Aorta (tissue), 5 donors: Measurements from ENCODE around the gene HIVEP3. TPM values are rescaled to one million over a fixed set of nuclear protein-coding genes. Genes with fewer than 3 reads are reported as not detected.
A peak's percentile ranks its signal among the peaks of the same experiment; 100 is the strongest.

Experiments
- ATAC-seq: fragments of 200-7000 bp; cut with Tn5 transposase; one replicate; pipeline ENCODE4 v1.9.1; 2022; ENCODE audit warnings: moderate library complexity; ENCODE audit not compliant: low FRiP score
- DNase-seq, 2 donors: peaks; one replicate each; pipeline ENCODE4 v3.0.0-alpha.2; 2020
- H3K27ac ChIP-seq, 2 donors: one replicate each; pipeline ENCODE4 v1.5.1; 2013; ENCODE audit warnings: low read length in 2 of 2, mild to moderate bottlenecking in 2 of 2, moderate library complexity in 2 of 2, control low read depth in 1 of 2, inconsistent platforms in 1 of 2, low read depth in 1 of 2
- H3K27me3 ChIP-seq, 2 donors: one replicate each; pipeline ENCODE4 v1.6.1; 2013; ENCODE audit warnings: control low read depth in 1 of 2, low read length in 1 of 2, mild to moderate bottlenecking in 1 of 2, moderate library complexity in 1 of 2; ENCODE audit not compliant: insufficient read depth in 2 of 2, control insufficient read depth in 1 of 2
- H3K36me3 ChIP-seq, 2 donors: one replicate each; pipeline ENCODE4 v1.6.1; 2013; ENCODE audit warnings: control low read depth in 1 of 2, low read length in 1 of 2, mild to moderate bottlenecking in 1 of 2; ENCODE audit not compliant: insufficient read depth in 2 of 2, control insufficient read depth in 1 of 2
- H3K4me1 ChIP-seq, 2 donors: one replicate each; pipeline ENCODE4 v1.6.1; 2013; ENCODE audit warnings: low read length in 2 of 2, control low read depth in 1 of 2, mild to moderate bottlenecking in 1 of 2, moderate library complexity in 1 of 2; ENCODE audit not compliant: insufficient read depth in 2 of 2, control insufficient read depth in 1 of 2
- H3K4me3 ChIP-seq, 2 donors: one replicate each; pipeline ENCODE4 v1.5.1; 2013; ENCODE audit warnings: low read length in 2 of 2, control low read depth in 1 of 2, mild to moderate bottlenecking in 1 of 2
- H3K9me3 ChIP-seq: one replicate; pipeline ENCODE4 v1.6.1; 2013; ENCODE audit warnings: mild to moderate bottlenecking, low read length; ENCODE audit not compliant: control insufficient read depth
- WGBS, 2 donors: extraction: QIAGEN DNeasy Blood & Tissue Kit; methylation state at CpG; one replicate each; pipeline ENCODE4 v1.1.7; 2013; 5-methylcytosine and 5-hydroxymethylcytosine counted together
- intact Hi-C, 2 donors: fragments of 100-400 bp; cut with DNase I; formaldehyde crosslinking; loops; one replicate each; pipeline versions ENCODE4 v1.14.2 to v1.15.0; 2022
- polyA plus RNA-seq, 2 donors: library from polyadenylated mRNA; stranded (reverse); fragments of 200-250 nt; gene quantifications; one replicate each; pipeline ENCODE4 v1.2.3, GENCODE V29; 2013
- total RNA-seq, 2 donors: library from RNA; stranded (reverse); fragmentation: NEBNext Ultra II Directional; extraction: Animal tissue kit (Norgen Biotek cat#: 25700); gene quantifications; one replicate each; pipeline ENCODE4 v1.2.1, GENCODE V29; 2021
- donor health status: healthy with polysubstance abuse.
- donor health status: Bipolar disorder and iron deficiency.
- donor health status: DM: no; HTN: no; CAD: no.
- donor health status: DM: no; HTN: no; CAD: no.
- donor health status: DM: yes; HTN: yes; CAD: no.

The HIVEP3 gene
- total and polyA plus RNA-seq, 4 donors, result 1.6 to 6.3 (median 4.0) TPM

DNA sequence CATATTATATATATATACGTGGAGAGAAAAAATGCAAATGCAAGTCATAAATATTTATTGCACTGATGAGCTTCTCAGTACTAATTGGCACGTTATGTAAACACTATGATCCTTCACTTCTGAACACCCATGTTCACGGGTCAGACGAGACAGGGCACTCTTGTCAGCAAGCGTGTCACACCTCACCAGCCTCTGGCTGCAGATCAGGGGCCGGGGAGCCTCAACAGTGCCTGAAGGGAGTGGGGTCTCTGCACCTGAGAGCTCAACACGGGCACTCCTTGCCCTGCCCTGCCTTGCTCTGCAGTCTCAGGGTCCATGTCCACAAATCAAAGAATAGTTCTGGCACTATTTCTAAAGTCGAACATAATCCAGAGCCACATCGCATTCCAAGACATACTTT lies 409 bp upstream of the HIVEP3 start:
- 53 to 54% methylated on average over 9 of the region's 9 CpGs for WGBS, 2 donors
- ATAC-seq (no peak), DNase-seq (no peak)
- Histone ChIP-seq H3K27me3 (no peaks in the 10 kb centered on the region), H3K36me3 (no peaks in the 10 kb centered on the region), H3K4me1 (no peaks in the 10 kb centered on the region), H3K9me3 (peaks cover 1% of the 10 kb centered on the region), H3K4me3 (no peak overlapping the region), H3K27ac (no peak overlapping the region)
- intact Hi-C loops, result no loop called here

DNA sequence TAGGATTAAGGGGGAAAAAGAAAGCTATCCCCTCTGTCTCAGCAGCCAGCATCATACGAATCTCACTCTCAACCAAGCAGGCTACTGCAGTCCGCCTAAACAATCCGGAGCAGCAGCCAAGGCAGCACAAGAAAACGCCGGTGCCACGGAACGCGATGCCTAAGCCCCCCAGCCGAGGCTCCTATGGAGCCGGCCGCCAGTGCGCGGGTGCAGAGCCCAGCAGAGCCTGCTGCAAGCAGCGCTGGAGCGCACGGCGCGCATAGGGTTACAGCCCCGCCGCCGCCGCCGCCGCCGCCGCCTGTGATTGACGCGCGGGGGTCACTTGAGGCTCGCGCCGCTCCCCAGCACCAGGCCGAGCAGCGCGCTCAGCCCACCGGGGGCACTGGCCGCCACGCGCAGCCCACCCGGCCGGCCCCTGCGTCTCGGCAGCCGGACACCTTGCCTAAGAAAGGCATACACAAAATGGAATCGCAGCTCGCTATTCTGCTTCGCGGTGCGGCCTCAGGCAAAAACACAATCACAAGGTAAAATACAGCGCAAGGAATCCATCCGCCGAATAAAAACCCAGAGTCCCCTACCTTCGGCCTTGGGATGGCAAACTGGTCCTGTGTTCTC lies 780 bp downstream of the HIVEP3 start:
- no peaks in the 10 kb centered on the region for H3K4me1 ChIP-seq
- intact Hi-C loops, result no loop called here
- WGBS, 2 donors, result 2 to 5% methylated on average over 45 to 53 of the region's 53 CpGs
- peak overlapping the region; percentile 49 to 61 for H3K4me3 ChIP-seq
- H3K27me3 ChIP-seq, result no peaks in the 10 kb centered on the region
- H3K27ac ChIP-seq, result no peak overlapping the region
- no peak for DNase-seq
- ATAC-seq, result peak; percentile 67
- no peaks in the 10 kb centered on the region for H3K36me3 ChIP-seq
- no peaks in the 10 kb centered on the region for H3K9me3 ChIP-seq

DNA sequence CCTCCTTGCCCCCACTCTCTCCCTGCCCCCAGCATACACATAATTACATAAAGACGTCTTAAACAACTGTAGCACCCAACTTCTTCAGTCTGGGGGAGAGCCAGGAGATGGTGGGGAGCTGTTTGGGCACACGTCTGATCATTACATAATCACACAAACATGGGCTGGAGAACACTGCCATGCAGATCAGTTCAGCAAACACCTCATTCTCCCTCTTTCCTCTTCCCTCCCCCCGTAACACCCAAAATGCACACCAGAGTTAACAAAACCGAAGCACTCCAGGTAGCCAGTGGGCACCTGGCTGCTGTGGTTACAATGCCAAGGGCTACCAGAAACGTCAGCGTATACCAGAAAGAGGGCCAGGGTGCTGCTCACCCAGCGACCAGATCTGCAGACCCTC lies 1.6 kb downstream of the HIVEP3 start:
- intact Hi-C loops, result no loop called here
- no peaks in the 10 kb centered on the region for H3K9me3 ChIP-seq
- no peaks in the 10 kb centered on the region for H3K27me3 ChIP-seq
- H3K36me3 ChIP-seq, result no peaks in the 10 kb centered on the region
- WGBS, 2 donors, result 64 to 70% methylated on average over 7 of the region's 7 CpGs
- H3K27ac ChIP-seq, result no peak overlapping the region
- no peak overlapping the region for H3K4me3 ChIP-seq
- H3K4me1 ChIP-seq, result no peaks in the 10 kb centered on the region
- no peak for ATAC-seq
- no peak for DNase-seq

DNA sequence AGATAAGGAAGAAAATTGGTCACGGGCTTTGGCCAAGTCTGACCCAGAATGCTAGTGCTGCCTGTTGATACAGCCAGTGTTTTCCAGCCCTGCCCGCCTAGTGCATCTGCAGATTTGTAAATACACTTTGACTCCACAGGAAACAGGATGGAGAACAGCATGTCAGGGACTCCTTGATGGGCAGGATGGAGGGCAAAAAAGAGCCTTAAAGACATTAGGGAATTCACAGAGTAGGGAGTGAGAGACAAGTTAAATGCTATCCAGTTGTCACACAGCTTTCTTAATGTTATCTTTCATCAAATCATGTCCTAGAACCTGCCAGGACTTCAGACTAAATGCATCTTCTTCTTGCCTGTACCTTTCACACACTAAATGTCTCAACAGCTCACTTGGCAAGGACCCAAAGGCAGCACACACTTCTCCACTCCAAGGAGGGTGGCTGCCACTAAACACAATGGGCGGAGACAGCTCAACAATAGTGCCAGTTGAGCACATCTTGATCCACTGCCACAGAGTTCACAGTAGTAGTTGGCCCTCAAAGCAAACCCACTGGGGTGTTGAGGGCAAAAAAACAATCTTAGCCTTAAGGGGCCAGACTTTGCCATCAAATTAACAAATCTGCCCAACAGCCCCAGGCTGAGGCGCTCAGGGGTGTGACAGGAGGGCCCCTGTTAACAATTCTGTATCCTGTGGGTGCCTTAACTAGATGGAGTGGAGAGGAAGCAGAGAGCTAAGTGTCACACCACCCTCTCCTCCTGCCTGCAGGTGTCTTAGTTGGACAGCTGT lies 2.7 kb downstream of the HIVEP3 start:
- Histone ChIP-seq H3K27me3 (no peaks in the 10 kb centered on the region), H3K4me3 (no peak overlapping the region), H3K9me3 (no peaks in the 10 kb centered on the region), H3K36me3 (no peaks in the 10 kb centered on the region), H3K27ac (no peak overlapping the region), H3K4me1 (no peaks in the 10 kb centered on the region)
- DNase-seq, result no peak
- no peak for ATAC-seq
- intact Hi-C loops, result no loop called here
- WGBS, 2 donors, result 89 to 92% methylated on average over 4 of the region's 4 CpGs

DNA sequence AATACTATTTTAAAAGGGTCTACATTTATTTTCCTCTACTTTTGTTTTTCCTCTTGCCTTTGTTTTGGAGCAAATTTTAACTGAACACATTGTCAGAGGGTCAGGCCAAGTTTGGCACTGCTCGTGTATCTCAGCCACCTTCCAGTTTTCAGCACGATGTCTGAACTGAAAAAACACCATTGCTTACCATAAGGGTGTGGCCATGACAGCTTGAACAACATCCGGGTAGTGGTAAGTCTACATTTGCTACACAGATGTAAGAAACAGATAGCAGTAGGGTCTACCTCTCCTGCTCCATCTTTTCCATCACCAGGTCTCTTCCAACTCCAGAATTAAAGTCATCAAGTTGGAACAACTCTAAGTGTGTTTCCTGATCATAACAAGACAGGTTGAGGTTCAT lies 4.2 kb downstream of the HIVEP3 start:
- DNase-seq, result no peak

DNA sequence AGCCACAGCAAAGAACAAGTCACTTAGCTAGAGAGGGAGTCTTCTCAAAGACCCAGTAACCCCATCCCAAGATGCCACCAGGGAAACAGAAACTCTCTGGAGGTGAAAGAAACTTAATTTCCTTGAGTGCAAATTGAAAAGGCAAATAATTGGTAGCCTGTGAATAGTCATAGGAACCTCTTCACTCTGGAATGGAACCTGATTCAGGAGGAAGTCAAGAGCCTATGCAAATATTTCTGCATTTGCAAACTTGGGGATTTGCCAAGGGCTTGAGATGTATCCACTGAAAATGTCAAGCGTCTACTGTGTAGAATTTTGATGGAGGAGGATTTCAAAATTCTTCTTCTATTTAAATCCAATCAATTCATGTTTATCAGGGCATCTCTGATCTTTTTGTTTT lies 5.7 kb downstream of the HIVEP3 start:
- no peaks in the 10 kb centered on the region for H3K9me3 ChIP-seq
- no peak overlapping the region for H3K27ac ChIP-seq
- H3K4me3 ChIP-seq, result no peak overlapping the region
- H3K36me3 ChIP-seq, result no peaks in the 10 kb centered on the region
- DNase-seq (no peak), ATAC-seq (no peak)
- H3K4me1 ChIP-seq, result no peaks in the 10 kb centered on the region
- WGBS, 2 donors, result 83 to 91% methylated on average over 1 of the region's 1 CpG
- intact Hi-C loops, result no loop called here
- no peaks in the 10 kb centered on the region for H3K27me3 ChIP-seq

More for the DNA sequence above, 4.2 kb downstream of the HIVEP3 start:
- ATAC-seq, result no peak
- Histone ChIP-seq H3K4me1 (no peaks in the 10 kb centered on the region), H3K27me3 (no peaks in the 10 kb centered on the region), H3K36me3 (no peaks in the 10 kb centered on the region), H3K4me3 (no peak overlapping the region), H3K27ac (no peak overlapping the region), H3K9me3 (no peaks in the 10 kb centered on the region)
- intact Hi-C loops, result no loop called here
- WGBS, 2 donors, result 66 to 74% methylated on average over 3 of the region's 3 CpGs

DNA sequence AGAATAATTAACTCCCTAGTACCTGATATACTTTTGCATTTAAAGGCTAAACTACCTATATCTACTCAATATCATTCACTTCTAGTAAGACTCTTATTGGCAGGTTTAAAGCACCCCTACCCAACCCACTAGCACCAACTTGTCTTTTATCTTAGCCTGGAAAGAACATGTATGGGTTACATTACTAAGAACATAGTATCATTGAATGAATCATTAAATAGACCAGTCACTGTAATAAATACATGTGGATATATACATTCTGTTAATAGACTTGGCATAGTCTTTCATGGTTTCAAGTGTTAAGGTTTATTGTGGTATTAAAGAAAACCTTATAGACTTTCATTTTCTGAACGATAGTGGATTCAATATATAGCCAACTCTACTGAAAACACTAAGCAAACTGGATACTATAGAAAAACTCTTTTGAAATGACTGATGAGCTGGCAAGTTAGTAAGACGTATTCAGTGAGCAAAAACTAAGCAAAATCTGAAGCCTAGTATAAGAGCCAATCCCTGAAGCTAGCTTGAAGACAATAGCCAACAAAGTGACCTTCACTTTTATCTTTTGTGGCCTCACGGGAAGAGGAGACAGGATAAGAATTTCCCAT lies 10.3 kb downstream of the HIVEP3 start:
- intact Hi-C loops, result no loop called here
- DNase-seq, result no peak
- H3K27ac ChIP-seq, result no peak overlapping the region
- ATAC-seq, result no peak
- no peaks in the 10 kb centered on the region for H3K4me1 ChIP-seq
- H3K9me3 ChIP-seq, result peaks cover 2% of the 10 kb centered on the region
- H3K4me3 ChIP-seq, result no peak overlapping the region
- no peaks in the 10 kb centered on the region for H3K27me3 ChIP-seq
- WGBS, 2 donors, result 74 to 78% methylated on average over 3 of the region's 3 CpGs
- no peaks in the 10 kb centered on the region for H3K36me3 ChIP-seq

DNA sequence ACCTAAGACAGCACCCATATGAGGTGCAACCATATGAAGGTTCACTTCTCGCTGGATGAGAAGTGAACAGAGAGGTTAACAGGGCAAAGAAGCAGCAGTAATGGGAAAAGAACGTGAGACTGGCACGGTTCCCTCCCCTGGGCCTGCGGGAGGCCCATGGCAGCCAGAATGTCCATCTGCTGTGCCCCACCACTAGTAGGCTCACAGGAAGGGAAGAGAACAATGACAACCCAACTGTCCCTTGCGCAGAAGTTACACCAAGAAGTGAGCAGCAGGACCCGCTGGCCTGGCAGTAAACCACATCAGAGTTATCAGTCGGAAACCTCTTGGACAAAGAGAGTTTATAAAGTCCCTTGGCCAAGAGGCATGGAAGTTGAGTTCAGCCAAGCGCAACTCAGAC lies 11.3 kb downstream of the HIVEP3 start:
- no peaks in the 10 kb centered on the region for H3K27me3 ChIP-seq
- H3K9me3 ChIP-seq, result peaks cover 2% of the 10 kb centered on the region
- ATAC-seq (no peak), DNase-seq (no peak)
- no peak overlapping the region for H3K27ac ChIP-seq
- WGBS, 2 donors, result 87 to 88% methylated on average over 8 of the region's 8 CpGs
- H3K4me3 ChIP-seq, result no peak overlapping the region
- H3K36me3 ChIP-seq, result no peaks in the 10 kb centered on the region
- intact Hi-C loops, result no loop called here
- H3K4me1 ChIP-seq, result no peaks in the 10 kb centered on the region

DNA sequence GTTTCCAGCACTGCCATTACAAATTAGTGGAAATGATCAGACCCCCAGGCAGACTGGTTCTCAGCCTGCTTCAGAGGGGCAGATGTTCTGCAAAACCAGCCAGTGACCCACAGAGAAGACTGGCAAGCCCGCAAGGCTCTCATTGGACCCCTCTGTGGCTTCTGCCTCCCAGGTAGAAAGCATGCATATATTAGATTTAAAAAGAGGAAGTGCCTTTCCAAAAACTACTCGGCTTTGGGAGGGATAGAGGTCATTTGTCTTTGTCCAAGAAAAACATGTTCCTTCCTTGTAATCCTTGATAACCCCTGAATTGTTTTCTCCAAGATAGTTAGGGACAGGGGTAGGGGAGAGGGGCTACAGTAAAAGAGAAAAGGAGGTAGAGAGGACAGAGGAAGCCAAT lies 11.8 kb downstream of the HIVEP3 start:
- WGBS, 2 donors, result 54 to 63% methylated on average over 2 of the region's 2 CpGs
- no peak for DNase-seq
- intact Hi-C loops, result no loop called here

More for the DNA sequence above, 11.8 kb downstream of the HIVEP3 start:
- no peaks in the 10 kb centered on the region for H3K4me1 ChIP-seq
- ATAC-seq, result no peak
- no peaks in the 10 kb centered on the region for H3K36me3 ChIP-seq
- no peak overlapping the region for H3K4me3 ChIP-seq
- peaks cover 2% of the 10 kb centered on the region for H3K9me3 ChIP-seq
- no peaks in the 10 kb centered on the region for H3K27me3 ChIP-seq
- H3K27ac ChIP-seq, result no peak overlapping the region
